Measurements from ENCODE around the gene INS. TPM values are rescaled to one million over a fixed set of nuclear protein-coding genes. Genes with fewer than 3 reads are reported as not detected.

INS gene
- total RNA-seq, 1 experiment from 2014 or later = not detected

- no peak overlapping the region for H2BK20ac ChIP-seq (ENCODE audit: low read depth, low read length, poor library complexity, severe bottlenecking)
- H2AFZ ChIP-seq (ENCODE audit: low read length) = no peak overlapping the region
- H3T11ph ChIP-seq (ENCODE audit: low read length) = no peak overlapping the region
- peaks cover 2 to 9% of the 10 kb centered on the region in 2 experiments; a peak in 3 of 5 replicates for H3K9me3 Mint-ChIP-seq
- H3K14ac ChIP-seq (ENCODE audit: insufficient read depth, low read length) = no peak overlapping the region
- peaks cover 6 to 22% of the 10 kb centered on the region in 2 experiments; a peak in 3 of 4 replicates for H3K4me1 Mint-ChIP-seq
- H3K23ac ChIP-seq (ENCODE audit: insufficient read length, low read depth, low read length) = no peak overlapping the region
- peaks cover 2% of the 10 kb centered on the region for H4K20me1 ChIP-seq (ENCODE audit: control insufficient read depth, insufficient read depth, insufficient read length)
- peaks cover 9% of the 10 kb centered on the region for H3K23me2 ChIP-seq (ENCODE audit: insufficient read length, low read depth, low read length, poor library complexity, severe bottlenecking)
- no peak overlapping the region for H3K4me2 ChIP-seq (ENCODE audit: insufficient read depth, insufficient read length, low read length)
- H3K4ac ChIP-seq (ENCODE audit: low read depth, low read length) = no peak overlapping the region
- no peaks in the 10 kb centered on the region for H3K4me1 ChIP-seq (ENCODE audit: insufficient read depth, low read length)
- H2AK5ac ChIP-seq (ENCODE audit: insufficient read length, low read length) = no peak overlapping the region
- H3K36me3 Mint-ChIP-seq (ENCODE audit: insufficient read depth in 1 of 3, low read depth in 3 of 3) = no peaks in the 10 kb centered on the region; a peak in 1 of 7 replicates
- no peak overlapping the region for H3K27ac ChIP-seq (ENCODE audit: insufficient read length, low read depth, low read length)
- H2BK12ac ChIP-seq (ENCODE audit: insufficient read length, low read depth, low read length) = no peak overlapping the region
- H3K27ac Mint-ChIP-seq = no peak overlapping the region
- no peak overlapping the region for H3K9ac ChIP-seq (ENCODE audit: extremely low read depth, insufficient read length, low read length)
- H3K79me2 ChIP-seq (ENCODE audit: insufficient read depth, low read length) = no peaks in the 10 kb centered on the region
- peaks cover 91% of the 10 kb centered on the region for H3K27me3 Mint-ChIP-seq (ENCODE audit: low read depth)
- H2BK15ac ChIP-seq (ENCODE audit: low read depth, low read length) = no peak overlapping the region
- H3K9me3 ChIP-seq (ENCODE audit: control insufficient read depth, low read depth, low read length) = no peaks in the 10 kb centered on the region
- no peak overlapping the region for H3K18ac ChIP-seq (ENCODE audit: insufficient read length, low read depth, low read length)
- no peak overlapping the region for H2BK120ac ChIP-seq (ENCODE audit: low read depth, low read length, poor library complexity, severe bottlenecking)
- no peak overlapping the region for H3K56ac ChIP-seq (ENCODE audit: insufficient read length, low read depth, low read length)
- no peak overlapping the region for H2BK5ac ChIP-seq (ENCODE audit: insufficient read length, low read length)
- H3K4me3 Mint-ChIP-seq = peak overlapping the region in 1 of 2 experiments; percentile 20; a peak in 1 of 5 replicates
- H4K5ac ChIP-seq (ENCODE audit: insufficient read length, low read depth, low read length) = no peak overlapping the region
- WGBS (ENCODE audit: extremely low coverage, insufficient read length, low lambda C conversion rate) = no CpG with 5 or more reads among the region's 5 CpGs
- no peak overlapping the region for H4K91ac ChIP-seq (ENCODE audit: insufficient read length, low read depth, low read length)
- no peaks in the 10 kb centered on the region for H3K79me1 ChIP-seq (ENCODE audit: insufficient read depth, low read depth, low read length, poor library complexity, severe bottlenecking)
- TF ChIP-seq, protein P1, sequence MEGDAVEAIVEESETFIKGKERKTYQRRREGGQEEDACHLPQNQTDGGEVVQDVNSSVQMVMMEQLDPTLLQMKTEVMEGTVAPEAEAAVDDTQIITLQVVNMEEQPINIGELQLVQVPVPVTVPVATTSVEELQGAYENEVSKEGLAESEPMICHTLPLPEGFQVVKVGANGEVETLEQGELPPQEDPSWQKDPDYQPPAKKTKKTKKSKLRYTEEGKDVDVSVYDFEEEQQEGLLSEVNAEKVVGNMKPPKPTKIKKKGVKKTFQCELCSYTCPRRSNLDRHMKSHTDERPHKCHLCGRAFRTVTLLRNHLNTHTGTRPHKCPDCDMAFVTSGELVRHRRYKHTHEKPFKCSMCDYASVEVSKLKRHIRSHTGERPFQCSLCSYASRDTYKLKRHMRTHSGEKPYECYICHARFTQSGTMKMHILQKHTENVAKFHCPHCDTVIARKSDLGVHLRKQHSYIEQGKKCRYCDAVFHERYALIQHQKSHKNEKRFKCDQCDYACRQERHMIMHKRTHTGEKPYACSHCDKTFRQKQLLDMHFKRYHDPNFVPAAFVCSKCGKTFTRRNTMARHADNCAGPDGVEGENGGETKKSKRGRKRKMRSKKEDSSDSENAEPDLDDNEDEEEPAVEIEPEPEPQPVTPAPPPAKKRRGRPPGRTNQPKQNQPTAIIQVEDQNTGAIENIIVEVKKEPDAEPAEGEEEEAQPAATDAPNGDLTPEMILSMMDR (conservative IDR thresholded peaks at IDR 0.05) = no peak
- H4K8ac ChIP-seq (replicated peaks; ENCODE audit: insufficient read length, low read depth, low read length) = no peak overlapping the region
- peaks cover 81% of the 10 kb centered on the region for H3K27me3 ChIP-seq (ENCODE audit: insufficient read depth, low read length)
- no peak for DNase-seq
These were observed 18.7 kb downstream of the INS start for GRCh38 chr11:2142300-2142759.

Data from H9 (cell line).